Omental fat pad (tissue), 4 donors: ENCODE results near the gene CTAGE1. TPM values are rescaled to one million over a fixed set of nuclear protein-coding genes. Genes with fewer than 3 reads are reported as not detected.

Source experiments
- ATAC-seq: fragments of 150-250 bp; one replicate; pipeline ENCODE4 v1.9.1; 2016; ENCODE audit warnings: mild to moderate bottlenecking, moderate library complexity; ENCODE audit not compliant: low FRiP score
- DNase-seq: peaks from one replicate; pipeline ENCODE4 v3.0.0-alpha.2; 2019; ENCODE audit warnings: low spot score
- total RNA-seq, 4 donors: library from RNA; depleted of rRNA; stranded (reverse); fragments of >200 nt; gene quantifications; one replicate each; pipeline ENCODE4 v1.1.0, GENCODE V29; 2016
- TF ChIP-seq, protein P1 (sequence below), 3 donors: fragments of 450-650 bp; IDR thresholded peaks; one replicate each; pipeline ENCODE4 v1.5.1; 2016 to 2017; ENCODE audit warnings: antibody characterized with exemption in 3 of 3, mild to moderate bottlenecking in 3 of 3, moderate library complexity in 2 of 3

Gene CTAGE1
- total RNA-seq, 4 donors from 2014 or later, result not detected

DNA sequence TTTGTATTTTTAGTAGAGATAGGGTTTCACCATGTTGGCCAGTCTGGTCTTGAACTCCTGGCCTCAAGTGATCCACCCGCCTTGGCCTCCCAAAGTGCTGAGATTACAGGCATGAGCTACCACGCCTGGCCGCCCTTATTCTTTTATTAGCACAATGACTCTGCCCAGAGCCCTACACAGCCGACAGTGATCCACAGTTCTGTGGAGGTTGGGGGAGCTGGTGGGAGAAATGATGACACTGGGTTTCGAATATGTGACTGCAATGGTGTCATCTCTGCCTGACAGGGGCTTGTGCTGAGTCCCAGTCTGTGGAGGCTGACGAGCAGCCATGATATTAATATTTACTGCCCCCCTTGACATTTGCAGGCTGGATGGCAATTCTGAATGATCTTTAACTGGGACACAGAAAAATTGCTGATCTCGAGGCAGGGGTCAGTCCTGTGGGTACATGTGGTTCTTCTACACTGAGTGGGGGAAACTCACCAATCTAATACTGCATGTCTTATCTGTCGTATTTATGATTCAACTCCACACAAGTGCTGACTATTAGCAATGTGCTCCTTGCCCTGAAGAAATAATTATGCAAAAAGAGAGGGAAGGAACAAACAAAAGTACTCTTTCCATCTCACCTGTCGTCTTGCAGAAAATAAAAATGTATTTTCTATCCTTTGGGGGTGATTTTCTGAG, 6.3 kb upstream of the CTAGE1 start:
- TF ChIP-seq, protein P1, sequence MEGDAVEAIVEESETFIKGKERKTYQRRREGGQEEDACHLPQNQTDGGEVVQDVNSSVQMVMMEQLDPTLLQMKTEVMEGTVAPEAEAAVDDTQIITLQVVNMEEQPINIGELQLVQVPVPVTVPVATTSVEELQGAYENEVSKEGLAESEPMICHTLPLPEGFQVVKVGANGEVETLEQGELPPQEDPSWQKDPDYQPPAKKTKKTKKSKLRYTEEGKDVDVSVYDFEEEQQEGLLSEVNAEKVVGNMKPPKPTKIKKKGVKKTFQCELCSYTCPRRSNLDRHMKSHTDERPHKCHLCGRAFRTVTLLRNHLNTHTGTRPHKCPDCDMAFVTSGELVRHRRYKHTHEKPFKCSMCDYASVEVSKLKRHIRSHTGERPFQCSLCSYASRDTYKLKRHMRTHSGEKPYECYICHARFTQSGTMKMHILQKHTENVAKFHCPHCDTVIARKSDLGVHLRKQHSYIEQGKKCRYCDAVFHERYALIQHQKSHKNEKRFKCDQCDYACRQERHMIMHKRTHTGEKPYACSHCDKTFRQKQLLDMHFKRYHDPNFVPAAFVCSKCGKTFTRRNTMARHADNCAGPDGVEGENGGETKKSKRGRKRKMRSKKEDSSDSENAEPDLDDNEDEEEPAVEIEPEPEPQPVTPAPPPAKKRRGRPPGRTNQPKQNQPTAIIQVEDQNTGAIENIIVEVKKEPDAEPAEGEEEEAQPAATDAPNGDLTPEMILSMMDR (IDR thresholded peaks at IDR 0.05), result no peak
- ATAC-seq (no peak), DNase-seq (no peak)

DNA sequence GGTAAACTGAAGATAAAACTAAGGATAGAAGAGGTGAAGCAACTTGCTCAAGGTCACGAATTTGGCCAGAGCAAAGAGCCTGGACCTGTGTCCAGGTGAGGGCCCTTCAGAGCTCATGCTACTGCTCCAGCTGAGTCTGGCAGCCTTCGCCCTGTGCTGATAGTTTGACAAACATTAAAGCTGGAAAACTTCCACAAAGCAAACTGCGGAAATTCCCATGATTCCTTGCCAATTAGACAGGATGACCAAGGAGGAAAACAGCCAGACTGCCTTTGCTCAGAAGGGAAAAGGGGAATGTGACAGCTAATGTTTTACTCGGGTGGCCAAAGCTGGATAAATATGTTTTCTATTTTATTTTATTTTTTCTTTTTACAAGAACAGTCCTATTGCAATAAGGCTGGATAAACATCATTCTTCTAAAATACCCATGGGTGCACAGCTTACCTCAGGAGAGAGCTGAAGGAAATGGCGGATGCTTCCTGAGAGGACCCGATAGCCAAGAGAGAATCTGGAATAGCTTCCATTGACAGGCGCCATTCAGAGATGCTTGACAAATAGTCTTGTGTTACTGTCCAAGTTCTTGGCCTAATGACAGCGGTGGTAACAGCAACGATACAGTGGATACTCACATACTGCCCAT, 5.3 kb upstream of the CTAGE1 start:
- TF ChIP-seq, protein P1 (IDR thresholded peaks at IDR 0.05), result no peak
- ATAC-seq (peak; percentile 52), DNase-seq (no peak)

DNA sequence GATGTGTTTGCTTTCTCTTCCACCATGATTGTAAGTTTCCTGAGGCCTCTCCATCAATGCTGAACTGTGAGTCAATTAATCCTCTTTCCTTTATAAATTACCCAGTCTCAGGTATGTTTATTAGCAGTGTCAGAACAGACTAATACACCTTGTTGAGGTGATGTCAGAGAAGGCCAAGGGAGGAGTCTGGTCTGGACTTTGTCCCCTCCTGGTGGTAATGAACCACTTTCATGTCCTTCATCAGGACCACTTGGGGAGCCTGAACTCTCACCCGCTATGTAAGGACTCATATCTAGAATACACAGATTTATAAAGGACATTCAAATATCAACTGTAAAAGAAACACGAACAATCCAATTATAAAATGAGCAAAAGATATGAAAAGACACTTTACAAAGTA, 2.9 kb upstream of the CTAGE1 start:
- no peak for DNase-seq
- TF ChIP-seq, protein P1 (IDR thresholded peaks at IDR 0.05), result no peak

DNA sequence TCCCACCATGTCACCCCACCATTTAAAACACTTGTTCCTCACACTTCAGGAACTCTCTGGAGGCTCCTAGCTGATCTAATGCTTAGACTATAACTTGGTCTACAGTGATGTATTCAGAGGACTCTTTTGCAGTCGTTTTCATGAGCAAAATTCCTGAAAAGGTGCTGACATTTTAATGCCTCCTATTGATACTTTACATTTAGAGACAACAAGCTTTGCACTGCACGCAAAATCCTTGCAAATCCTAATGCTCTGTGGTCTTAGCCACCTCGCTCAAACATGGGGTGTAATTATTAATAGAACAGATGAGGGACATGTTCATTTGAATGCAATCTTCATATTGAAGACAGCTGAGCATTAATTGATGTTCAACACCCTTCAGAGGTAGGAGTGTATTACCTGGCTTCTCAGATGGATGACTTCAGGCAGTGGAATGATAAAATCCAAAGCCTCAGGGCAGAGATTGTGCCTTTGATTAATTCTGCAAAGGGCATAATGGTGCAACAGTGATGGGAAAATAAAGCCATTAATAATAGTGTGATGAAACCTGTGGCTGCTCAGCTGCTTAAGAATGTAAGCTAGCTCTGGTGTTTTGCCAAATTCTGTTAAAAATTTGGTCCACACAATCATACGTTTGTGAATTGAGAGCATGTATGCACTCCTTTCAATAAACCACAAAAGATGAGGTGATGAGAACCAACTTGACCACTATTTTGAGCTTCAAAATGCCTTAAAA, 5.4 kb downstream of the CTAGE1 start:
- ATAC-seq, result peak; percentile 84

More for the DNA sequence above, 2.9 kb upstream of the CTAGE1 start:
- no peak for ATAC-seq

DNA sequence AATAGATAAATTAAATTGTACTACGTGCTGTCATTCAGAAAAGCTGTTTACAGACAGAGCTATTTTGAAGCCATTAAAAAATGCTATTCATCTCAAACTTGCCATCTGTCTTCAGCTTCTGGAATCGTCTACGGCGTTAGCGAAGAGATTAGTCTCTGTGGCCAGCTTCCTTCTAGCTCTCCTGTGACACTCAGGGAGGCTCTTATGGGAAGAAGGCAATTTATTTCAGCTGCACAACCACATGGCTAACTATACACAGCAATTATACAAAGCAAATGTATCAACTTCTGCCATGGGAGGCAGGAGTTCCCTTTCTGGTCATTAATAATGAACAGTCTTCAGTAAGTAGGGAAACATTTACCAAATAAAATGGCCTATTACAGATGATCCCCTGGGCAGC, 6.3 kb downstream of the CTAGE1 start:
- TF ChIP-seq, protein P1 (IDR thresholded peaks at IDR 0.05), result no peak
- ATAC-seq (no peak), DNase-seq (no peak)

More for the DNA sequence above, 5.4 kb downstream of the CTAGE1 start:
- TF ChIP-seq, protein P1 (IDR thresholded peaks at IDR 0.05), result no peak
- no peak for DNase-seq

DNA sequence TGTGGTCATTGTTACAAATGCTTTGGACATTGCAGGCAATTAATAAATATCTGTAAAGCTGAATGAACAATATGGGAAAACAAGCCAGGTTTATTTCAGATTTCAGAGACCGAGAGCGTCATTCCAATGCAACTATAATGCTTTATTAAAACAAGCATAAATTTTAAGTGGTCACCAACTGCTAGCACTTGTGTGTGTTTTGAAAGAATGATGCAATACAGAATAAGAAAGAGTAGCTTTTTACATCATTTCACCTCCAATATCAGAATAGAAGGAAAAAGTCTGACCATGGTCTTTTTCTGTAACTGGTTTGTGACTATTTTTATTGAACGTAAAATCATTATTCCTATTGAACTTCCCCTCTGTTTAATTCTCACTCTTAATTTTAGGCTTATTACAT, 7.6 kb downstream of the CTAGE1 start:
- TF ChIP-seq, protein P1 (IDR thresholded peaks at IDR 0.05), result no peak
- no peak for DNase-seq
- ATAC-seq, result no peak
